T-cell (primary cell): Measurements from ENCODE around the gene DNAH6. TPM values are rescaled to one million over a fixed set of nuclear protein-coding genes. Genes with fewer than 3 reads are reported as not detected.

ENCODE experiments used
- ATAC-seq, 4 experiments: fragments of 200-7000 bp in 3 of 4; fragments of 150-1000 bp in 1 of 4; cut with Tn5 transposase; replicated peaks in 1 of 4; 1 replicate in 3 of 4; 2 replicates in 1 of 4; pipeline ENCODE4 v1.10.0; 2021; ENCODE audit warnings: moderate library complexity in 3 of 4, mild to moderate bottlenecking in 2 of 4, moderate number of reproducible peaks in 1 of 4
- CTCF ChIA-PET, 2 donors: fragments of 300-600 bp; sonication (Branson Sonifier 250); formaldehyde crosslinking; loops; one replicate each; lab custom pipeline; 2022; ENCODE audit warnings: antibody characterized with exemption in 2 of 2; lab: Charles Lee
- POLR2A ChIA-PET, 2 donors: fragments of 300-600 bp; sonication (Branson Sonifier 250); formaldehyde crosslinking; loops; one replicate each; lab custom pipeline; 2022; ENCODE audit warnings: antibody characterized with exemption in 2 of 2; lab: Charles Lee
- DNase-seq, 35 experiments: peaks; one replicate each; pipeline versions ENCODE4 v3.0.0 to v3.0.0-alpha.2; 2013 to 2023
- H3K27ac ChIP-seq: one replicate; pipeline ENCODE4 v1.5.1; 2013; ENCODE audit warnings: low read length
- H3K27me3 ChIP-seq, 2 experiments: replicated peaks in 1 of 2; 1 replicate in 1 of 2; 2 replicates in 1 of 2; pipeline versions ENCODE4 v1.6.1 to v1.7.0; 2013; ENCODE audit warnings: low read length in 1 of 2, mixed read lengths in 1 of 2; ENCODE audit not compliant: control insufficient read depth in 2 of 2, insufficient read depth in 2 of 2; ENCODE audit errors: extremely low read depth in 1 of 2
- H3K36me3 ChIP-seq, 2 donors: 1 replicate in 1 of 2; 2 replicates in 1 of 2; pipeline versions ENCODE4 v1.6.1 to v1.7.0; 2013; ENCODE audit warnings: low read length in 1 of 2; ENCODE audit not compliant: control insufficient read depth in 2 of 2, insufficient read depth in 1 of 2; ENCODE audit errors: extremely low read depth in 1 of 2
- H3K4me1 ChIP-seq, 2 experiments: 1 replicate in 1 of 2; 2 replicates in 1 of 2; pipeline versions ENCODE4 v1.6.1 to v1.7.0; 2013; ENCODE audit warnings: low read length in 2 of 2, mixed read lengths in 1 of 2; ENCODE audit not compliant: insufficient read depth in 2 of 2, control insufficient read depth in 1 of 2; ENCODE audit errors: extremely low read depth in 1 of 2
- H3K4me3 ChIP-seq, 2 donors: 1 replicate in 1 of 2; 2 replicates in 1 of 2; pipeline versions ENCODE4 v1.5.1 to v1.7.0; 2013; ENCODE audit warnings: mild to moderate bottlenecking in 2 of 2, low read length in 1 of 2, moderate library complexity in 1 of 2; ENCODE audit not compliant: control insufficient read depth in 1 of 2; ENCODE audit errors: extremely low read depth in 1 of 2
- H3K9me3 ChIP-seq: 2 replicates; pipeline ENCODE4 v1.7.0; 2013
- H3K27ac Mint-ChIP-seq, 2 donors: one replicate each; pipeline ENCODE4 v1.8.0; 2020 to 2021; ENCODE audit warnings: mild to moderate bottlenecking in 2 of 2, mixed read lengths in 2 of 2
- H3K27me3 Mint-ChIP-seq, 2 donors: one replicate each; pipeline ENCODE4 v1.8.0; 2021 to 2022; ENCODE audit warnings: mixed read lengths in 2 of 2
- H3K36me3 Mint-ChIP-seq: one replicate; pipeline ENCODE4 v1.8.0; 2021; ENCODE audit warnings: mixed read lengths
- H3K4me1 Mint-ChIP-seq, 3 donors: one replicate each; pipeline ENCODE4 v1.8.0; 2020 to 2022; ENCODE audit warnings: mixed read lengths in 3 of 3, mild to moderate bottlenecking in 1 of 3
- H3K4me3 Mint-ChIP-seq, 3 donors: one replicate each; pipeline ENCODE4 v1.8.0; 2020 to 2022; ENCODE audit warnings: mild to moderate bottlenecking in 3 of 3, mixed read lengths in 3 of 3, moderate library complexity in 3 of 3
- H3K9me3 Mint-ChIP-seq, 3 donors: one replicate each; pipeline ENCODE4 v1.8.0; 2020 to 2022; ENCODE audit warnings: mixed read lengths in 3 of 3
- WGBS: methylation state at CpG from one replicate; pipeline ENCODE4 v1.1.5; 2013; ENCODE audit warnings: missing lambda C conversion rate; ENCODE audit not compliant: insufficient coverage; 5-methylcytosine and 5-hydroxymethylcytosine counted together
- total RNA-seq, 35 experiments: library from RNA in 6 of 35; stranded (reverse) in 6 of 35; fragments of 120-200 nt in 1 of 35; gene quantifications; one replicate each; pipeline versions ENCODE4 v1.2.1 to v1.2.4 and lab custom pipeline; 2013 to 2026

Gene DNAH6
- total RNA-seq, 5 donors from 2014 or later (not counting 1 experiment from before 2014, with no cell fraction given) = 0.44 to 2.0 (median 1.2) TPM

DNA sequence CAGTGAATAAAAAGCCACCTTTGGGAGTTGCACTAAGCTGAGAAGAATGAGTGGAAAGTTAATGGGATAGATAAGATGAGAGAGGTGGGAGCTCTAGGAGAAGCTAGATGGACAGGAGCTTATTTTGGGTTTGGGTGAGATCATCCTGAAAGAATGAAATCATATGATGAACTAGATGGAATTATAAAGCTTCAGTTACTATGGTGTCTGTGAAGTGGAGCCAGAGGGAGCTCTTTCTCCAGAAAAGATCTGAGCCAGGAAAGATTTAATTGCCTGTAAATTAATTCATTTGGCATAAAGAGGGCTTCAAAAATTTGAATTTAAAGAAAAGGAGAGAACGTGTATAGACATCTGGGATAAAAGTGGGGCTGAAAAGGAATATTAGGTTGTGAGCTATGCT lies 10.3 kb downstream of the DNAH6 start:
- POLR2A ChIA-PET = interaction anchor here (0.5 to 1.0 kb wide), 3 partner anchors 227 to 356 kb away, joined by 3 to 7 read pairs (median 6); no protein-coding TSS in a partner anchor
- H3K9me3 ChIP-seq = no peaks in the 10 kb centered on the region
- H3K27ac ChIP-seq = no peak overlapping the region
- peaks cover 0 to 9% of the 10 kb centered on the region in 2 experiments for H3K4me1 ChIP-seq
- H3K27me3 ChIP-seq = no peaks in the 10 kb centered on the region
- CTCF ChIA-PET = interaction anchor here (0.5 to 1.6 kb wide), 11 partner anchors 29 to 632 kb away, joined by 3 to 9 read pairs (median 5); no protein-coding TSS in a partner anchor
- peak in 1 of 4 experiments; percentile 43 for ATAC-seq
- Mint-ChIP-seq H3K27ac (peak overlapping the region in 1 of 2 donors; percentile 73), H3K36me3 (peaks cover 3% of the 10 kb centered on the region), H3K27me3 (no peaks in the 10 kb centered on the region), H3K9me3 (peaks cover 0 to 7% (median 7%) of the 10 kb centered on the region in 3 donors), H3K4me3 (no peak overlapping the region), H3K4me1 (peaks cover 16 to 26% (median 18%) of the 10 kb centered on the region in 3 donors)
- peak in 1 of 35 experiments; percentile 30 for DNase-seq
- no peaks in the 10 kb centered on the region for H3K36me3 ChIP-seq
- no peak overlapping the region for H3K4me3 ChIP-seq
- 63% methylated on average over 1 of the region's 1 CpG for WGBS

DNA sequence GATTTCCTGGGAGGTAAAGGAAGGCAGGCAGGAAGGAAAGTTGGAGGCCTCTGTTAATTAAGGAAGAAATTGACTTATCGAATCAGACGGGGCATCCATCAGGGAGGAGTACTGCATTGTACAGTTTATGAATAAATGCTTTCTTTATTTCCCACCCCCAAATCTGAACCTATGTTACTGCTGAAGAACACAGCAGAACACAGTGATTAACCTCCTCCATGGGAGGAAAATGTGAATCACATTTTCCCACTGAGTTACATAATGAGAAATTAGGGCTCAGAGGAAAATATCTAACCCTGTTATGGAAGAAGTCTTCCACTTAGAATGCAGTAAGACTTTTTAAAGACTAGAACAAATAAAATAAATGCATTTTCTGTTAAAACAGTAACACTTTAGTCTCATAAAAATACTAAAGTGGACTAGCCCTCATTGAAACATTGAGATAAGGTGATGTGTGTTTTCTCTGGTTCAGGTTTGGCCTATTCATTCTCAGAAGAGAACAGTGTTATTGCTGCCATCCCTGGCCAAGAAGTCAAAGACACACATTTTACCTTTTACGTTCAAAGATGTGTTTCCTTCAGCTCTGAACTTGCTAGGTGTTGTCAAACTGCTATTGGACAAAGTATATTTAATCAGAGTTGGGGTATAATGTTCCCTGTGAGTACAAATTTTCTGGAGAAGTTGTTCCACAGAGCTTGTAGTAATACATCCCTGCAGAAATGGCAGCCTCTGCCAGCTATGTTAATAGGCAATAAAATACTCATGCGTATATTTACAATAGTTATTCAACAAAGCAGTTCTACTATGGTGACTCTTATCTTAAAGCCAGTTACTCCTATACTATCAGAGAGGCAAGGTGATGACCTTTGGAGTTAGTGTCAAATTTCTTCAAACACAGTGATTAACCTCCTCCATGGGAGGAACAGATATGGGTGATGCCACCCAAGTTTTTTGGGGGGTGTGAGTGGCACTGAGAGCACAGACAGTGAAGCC lies 11.1 kb downstream of the DNAH6 start:
- Histone ChIP-seq H3K4me1 (peaks cover 0 to 9% of the 10 kb centered on the region in 2 experiments), H3K4me3 (no peak overlapping the region), H3K36me3 (no peaks in the 10 kb centered on the region), H3K27ac (no peak overlapping the region), H3K9me3 (no peaks in the 10 kb centered on the region), H3K27me3 (no peaks in the 10 kb centered on the region)
- no peak for ATAC-seq
- Mint-ChIP-seq H3K4me3 (no peak overlapping the region), H3K4me1 (peaks cover 16 to 26% (median 18%) of the 10 kb centered on the region in 3 donors), H3K9me3 (peaks cover 0 to 7% (median 6%) of the 10 kb centered on the region in 3 donors), H3K27ac (peak overlapping the region in 1 of 2 donors; percentile 73), H3K27me3 (no peaks in the 10 kb centered on the region), H3K36me3 (no peaks in the 10 kb centered on the region)
- DNase-seq = no peak
- WGBS = no CpG with 5 or more reads among the region's 4 CpGs
- ChIA-PET POLR2A (interaction anchor here (0.5 to 0.8 kb wide), 3 partner anchors 226 to 444 kb away, joined by 3 to 7 read pairs (median 4); partner anchors contain the start of gene KCMF1 (in 1 of the 2)), CTCF (interaction anchor here (0.6 to 1.6 kb wide), 6 partner anchors 336 to 631 kb away, joined by 3 to 8 read pairs (median 5); no protein-coding TSS in a partner anchor)

DNA sequence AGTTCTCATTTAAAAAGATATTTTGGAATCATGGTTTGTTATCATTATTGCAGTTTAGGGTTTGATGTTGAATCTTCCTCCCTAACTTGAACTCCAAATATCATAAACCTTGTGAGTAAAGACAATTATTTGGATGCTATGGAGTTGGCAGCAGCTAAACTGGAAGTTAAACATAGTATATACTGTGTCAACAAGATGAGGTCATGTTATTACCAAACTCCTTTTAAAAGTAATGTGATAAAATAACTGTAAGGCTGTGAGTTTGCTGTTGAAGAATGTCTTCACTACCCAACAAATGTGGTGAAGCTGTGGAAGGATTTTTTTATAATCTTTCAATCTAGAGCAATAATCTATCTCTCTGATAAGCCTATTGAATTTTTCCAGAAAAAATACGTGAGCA lies 16.0 kb downstream of the DNAH6 start:
- H3K4me3 Mint-ChIP-seq = no peak overlapping the region
- POLR2A ChIA-PET = no interaction called here

DNA sequence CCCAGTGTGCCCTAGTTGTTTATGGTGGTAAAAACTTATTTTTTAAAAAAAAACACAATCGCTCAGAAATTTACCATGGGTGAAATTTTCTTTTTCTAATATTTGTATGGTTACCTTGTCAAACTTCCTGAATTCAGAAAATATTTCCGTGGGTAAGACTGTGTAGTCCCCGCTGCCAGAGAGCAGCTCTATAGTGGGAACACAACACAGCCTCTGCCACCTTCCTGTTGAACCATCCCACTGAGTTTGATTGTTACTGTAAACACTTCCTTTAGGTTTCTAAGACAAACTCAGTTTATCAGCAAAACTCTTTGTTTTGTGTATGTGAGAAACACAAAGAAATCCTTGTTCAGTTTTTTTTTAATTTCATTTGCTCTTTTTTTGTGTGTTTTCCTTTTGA lies 17.9 kb downstream of the DNAH6 start:
- Histone ChIP-seq H3K4me3 (no peak overlapping the region), H3K27me3 (no peaks in the 10 kb centered on the region), H3K27ac (no peak overlapping the region), H3K36me3 (no peaks in the 10 kb centered on the region), H3K4me1 (peaks cover 4 to 11% of the 10 kb centered on the region in 2 experiments), H3K9me3 (no peaks in the 10 kb centered on the region)
- Mint-ChIP-seq H3K4me3 (no peak overlapping the region), H3K27me3 (no peaks in the 10 kb centered on the region), H3K27ac (no peak overlapping the region), H3K36me3 (no peaks in the 10 kb centered on the region), H3K9me3 (peaks cover 0 to 7% (median 0%) of the 10 kb centered on the region in 3 donors), H3K4me1 (peaks cover 12 to 22% (median 13%) of the 10 kb centered on the region in 3 donors)
- POLR2A ChIA-PET = interaction anchor here in 1 of 2 donors (0.7 to 1.0 kb wide), 2 partner anchors 370 to 539 kb away, joined by 3 read pairs; no protein-coding TSS in a partner anchor
- WGBS = no CpG with 5 or more reads among the region's 3 CpGs
- ATAC-seq (peak in 3 of 4 experiments; percentile 48 to 65 (median 56)), DNase-seq (peak in 1 of 35 experiments; percentile 9)
- CTCF ChIA-PET = interaction anchor here in 1 of 2 donors (0.6 kb wide), 1 partner anchor 345 kb away, joined by 5 read pairs; no protein-coding TSS in a partner anchor

More for the DNA sequence above, 16.0 kb downstream of the DNAH6 start:
- no peaks in the 10 kb centered on the region for H3K9me3 ChIP-seq
- H3K36me3 ChIP-seq = no peaks in the 10 kb centered on the region
- H3K27me3 ChIP-seq = no peaks in the 10 kb centered on the region
- Mint-ChIP-seq H3K27me3 (no peaks in the 10 kb centered on the region), H3K9me3 (peaks cover 0 to 7% (median 0%) of the 10 kb centered on the region in 3 donors), H3K36me3 (no peaks in the 10 kb centered on the region), H3K4me1 (peaks cover 15 to 20% (median 16%) of the 10 kb centered on the region in 3 donors), H3K27ac (no peak overlapping the region)
- no peak for ATAC-seq
- CTCF ChIA-PET = no interaction called here
- no CpG with 5 or more reads among the region's 1 CpG for WGBS
- H3K4me1 ChIP-seq = peaks cover 4 to 12% of the 10 kb centered on the region in 2 experiments
- DNase-seq = no peak
- no peak overlapping the region for H3K27ac ChIP-seq
- no peak overlapping the region for H3K4me3 ChIP-seq

DNA sequence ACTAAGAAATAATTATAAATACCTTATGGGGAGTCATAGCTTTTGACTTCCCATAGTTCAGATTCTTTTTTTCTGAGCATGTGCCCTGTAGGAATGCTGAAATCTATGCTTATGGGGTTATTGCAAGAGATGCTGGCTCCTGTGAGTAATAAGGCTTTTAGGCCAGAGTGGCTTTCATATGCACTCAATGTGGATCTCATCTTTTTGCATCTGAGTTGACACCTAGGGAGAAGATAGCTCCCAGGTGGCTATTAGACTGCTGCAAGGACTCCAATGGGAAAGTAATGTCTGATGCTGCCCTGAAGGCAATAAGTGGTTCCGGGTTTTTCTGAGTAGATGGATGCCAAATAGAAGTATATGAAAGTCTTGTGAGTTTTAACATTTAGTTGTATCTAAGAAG lies 21.0 kb downstream of the DNAH6 start:
- no peaks in the 10 kb centered on the region for H3K36me3 Mint-ChIP-seq
- ATAC-seq (no peak), DNase-seq (no peak)
- WGBS = 100% methylated on average over 1 of the region's 1 CpG
- CTCF ChIA-PET = interaction anchor here in 1 of 2 donors (1.0 kb wide), 1 partner anchor 8 kb away, joined by 3 read pairs; no protein-coding TSS in a partner anchor
- H3K9me3 ChIP-seq = no peaks in the 10 kb centered on the region
- no peak overlapping the region for H3K4me3 ChIP-seq
- POLR2A ChIA-PET = interaction anchor here in 1 of 2 donors (0.8 kb wide), 1 partner anchor 20 kb away, joined by 3 read pairs; no protein-coding TSS in a partner anchor
- no peak overlapping the region for H3K27ac Mint-ChIP-seq
- H3K27ac ChIP-seq = no peak overlapping the region
- H3K27me3 ChIP-seq = no peaks in the 10 kb centered on the region
- no peaks in the 10 kb centered on the region for H3K36me3 ChIP-seq
- no peak overlapping the region for H3K4me3 Mint-ChIP-seq
- H3K4me1 ChIP-seq = peaks cover 4 to 17% of the 10 kb centered on the region in 2 experiments
- H3K9me3 Mint-ChIP-seq = no peaks in the 10 kb centered on the region
- peaks cover 22 to 25% (median 25%) of the 10 kb centered on the region in 3 donors for H3K4me1 Mint-ChIP-seq
- no peaks in the 10 kb centered on the region for H3K27me3 Mint-ChIP-seq

DNA sequence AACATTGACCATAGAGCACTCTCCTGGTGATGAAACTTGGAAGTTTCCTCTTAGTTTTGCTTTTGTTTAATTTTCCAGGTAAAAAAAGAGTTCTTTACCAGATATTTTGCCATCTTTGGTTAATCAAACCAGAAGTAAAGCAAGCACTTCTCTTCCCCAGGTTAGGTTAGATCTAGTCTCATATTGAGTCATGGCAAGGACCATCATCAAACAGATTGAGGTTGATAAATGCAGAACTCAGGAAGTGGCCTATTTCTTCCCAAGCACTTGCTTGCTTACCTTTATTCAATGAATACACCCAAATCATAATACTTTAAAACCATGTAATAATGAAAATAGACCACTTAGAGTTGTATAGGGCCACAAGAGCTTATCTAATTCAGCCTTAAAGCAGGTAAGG lies 23.4 kb downstream of the DNAH6 start:
- Histone ChIP-seq H3K4me3 (no peak overlapping the region), H3K27ac (no peak overlapping the region), H3K36me3 (no peaks in the 10 kb centered on the region), H3K27me3 (no peaks in the 10 kb centered on the region), H3K9me3 (no peaks in the 10 kb centered on the region), H3K4me1 (peaks cover 0 to 9% of the 10 kb centered on the region in 2 experiments)
- H3K36me3 Mint-ChIP-seq = no peaks in the 10 kb centered on the region
- H3K9me3 Mint-ChIP-seq = no peaks in the 10 kb centered on the region
- ATAC-seq (peak; percentile 57 to 87 (median 64)), DNase-seq (peak in 1 of 35 experiments; percentile 19)
- ChIA-PET CTCF (no interaction called here), POLR2A (interaction anchor here in 1 of 2 donors (0.5 kb wide), 1 partner anchor 43 kb away, joined by 4 read pairs; no protein-coding TSS in a partner anchor)
- H3K27me3 Mint-ChIP-seq = no peaks in the 10 kb centered on the region
- H3K27ac Mint-ChIP-seq = peak overlapping the region; percentile 21 to 24
- no peak overlapping the region for H3K4me3 Mint-ChIP-seq
- H3K4me1 Mint-ChIP-seq = peaks cover 14 to 16% (median 14%) of the 10 kb centered on the region in 3 donors
